ENCODE data around the gene MTCH2.
"Not testable (repeated sequence)": the region's sequence is repeated elsewhere in the genome, so short reads cannot be mapped to it uniquely, and the experiment has no call there.

The MTCH2 gene

GRCh38 chr11:47642099-47642855 is at the start of gene MTCH2:
Gene MTCH2 (minus strand): TSS chr11:47642559. CDS start chr11:47642465, 94 bp downstream.
- peak; percentile 67 to 97 (median 93) for DNase-seq

DNA sequence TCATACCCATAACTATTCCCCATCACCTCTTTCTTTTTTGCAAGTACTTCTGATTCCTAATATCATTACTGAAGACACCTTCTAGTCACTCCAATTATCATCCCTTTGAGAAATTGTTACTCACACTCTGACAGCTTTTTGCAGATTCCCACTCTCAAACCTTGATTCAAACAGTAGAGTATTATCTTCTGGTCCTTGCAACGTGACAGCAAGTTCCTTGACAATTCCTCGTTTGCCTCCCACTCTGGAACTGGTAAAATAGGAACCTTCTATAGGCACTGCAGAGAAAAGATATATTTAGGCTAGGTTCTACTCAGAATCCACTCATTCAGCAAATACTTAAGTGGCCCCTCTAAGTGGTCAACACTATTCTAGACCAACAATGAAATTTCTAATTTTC is 49.6 kb upstream of the MTCH2 start:
- no peak for DNase-seq

DNA sequence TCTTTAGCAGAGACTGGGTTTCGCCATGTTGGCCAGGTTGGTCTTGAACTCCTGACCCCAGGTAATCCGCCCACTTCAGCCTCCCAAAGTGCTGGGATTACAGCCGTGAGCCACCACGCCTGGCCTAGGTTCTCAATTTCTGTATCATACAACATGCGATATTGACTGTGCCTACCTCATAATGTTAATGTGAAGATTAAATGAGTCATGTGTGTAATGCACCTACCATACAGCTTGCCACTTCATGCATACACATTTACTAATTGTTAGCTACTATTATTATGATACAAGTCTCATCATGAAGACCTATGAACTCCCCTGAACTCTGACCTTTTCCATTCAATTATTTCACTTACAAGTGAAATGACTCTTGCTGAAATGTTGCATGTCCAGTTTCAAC is 47.1 kb upstream of the MTCH2 start:
- DNase-seq: no peak

- DNase-seq: no peak
These were observed 46.6 kb upstream of the MTCH2 start for GRCh38 chr11:47688991-47689390.

DNA sequence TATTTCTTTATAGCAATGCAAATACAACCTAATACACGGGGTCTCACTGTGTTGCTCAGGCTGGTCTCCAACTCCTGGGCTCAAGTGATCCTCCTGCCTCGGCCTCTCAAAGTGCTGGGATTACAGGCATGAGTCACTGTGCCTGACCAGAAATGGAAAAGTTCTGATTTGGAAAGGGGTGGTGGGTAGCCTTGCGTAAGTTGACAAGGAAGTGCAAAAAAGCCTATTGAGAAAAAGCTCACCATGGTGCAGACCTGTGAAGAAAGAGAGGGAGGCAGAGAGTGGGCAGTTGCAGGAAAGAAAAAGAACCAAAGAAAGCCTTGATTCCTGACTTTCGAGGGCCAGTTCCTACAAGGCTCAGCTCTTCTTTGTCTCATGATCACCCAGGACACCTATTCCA is 45.8 kb upstream of the MTCH2 start:
- DNase-seq: no peak

- not testable (repeated sequence) for DNase-seq
These were observed 44.3 kb upstream of the MTCH2 start for GRCh38 chr11:47686704-47687103.

- DNase-seq: no peak
These were observed 43.8 kb upstream of the MTCH2 start for GRCh38 chr11:47686151-47686550.

DNA sequence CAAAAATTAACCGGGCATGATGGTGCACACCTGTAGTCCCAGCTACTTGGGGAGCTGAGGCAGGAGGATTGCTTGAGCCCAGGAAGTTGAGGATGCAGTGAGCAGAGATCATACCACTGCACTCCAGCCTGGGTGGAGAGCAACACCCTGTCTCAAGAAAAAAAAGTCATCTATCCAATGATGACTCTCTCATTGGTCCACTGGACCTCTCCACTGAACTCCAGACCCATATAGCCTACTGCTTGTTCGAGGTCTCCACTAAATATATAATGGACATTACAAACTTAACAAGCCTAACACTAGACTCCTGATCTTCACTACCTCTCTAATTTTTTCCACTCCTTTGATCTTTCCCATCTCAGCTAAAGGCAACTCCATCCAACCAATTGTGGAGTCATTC is 33.5 kb upstream of the MTCH2 start:
- DNase-seq: no peak

DNA sequence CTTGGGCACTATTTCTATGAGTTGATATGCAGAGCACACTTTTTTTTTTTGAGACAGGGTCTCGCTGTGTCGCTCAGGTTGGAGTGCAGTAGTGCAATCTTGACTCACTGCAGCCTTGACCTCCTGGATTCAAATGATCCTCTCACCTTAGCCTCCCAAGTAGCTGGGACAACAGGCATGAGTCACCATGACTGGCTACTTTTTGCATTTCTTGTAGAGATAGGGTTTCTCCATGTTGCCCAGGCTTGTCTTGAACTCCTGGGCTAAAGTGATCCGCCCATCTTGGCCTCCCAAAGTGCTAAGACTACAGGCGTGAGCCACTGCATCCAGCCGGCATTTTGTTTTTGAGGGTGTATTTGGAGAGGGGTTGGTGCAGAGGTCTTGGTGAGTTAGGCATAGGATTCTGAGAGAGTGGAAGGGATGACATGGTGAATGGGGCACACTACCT is 29.9 kb upstream of the MTCH2 start:
- DNase-seq: no peak

- DNase-seq: no peak
These were observed 27.5 kb upstream of the MTCH2 start for GRCh38 chr11:47669856-47670255.

DNA sequence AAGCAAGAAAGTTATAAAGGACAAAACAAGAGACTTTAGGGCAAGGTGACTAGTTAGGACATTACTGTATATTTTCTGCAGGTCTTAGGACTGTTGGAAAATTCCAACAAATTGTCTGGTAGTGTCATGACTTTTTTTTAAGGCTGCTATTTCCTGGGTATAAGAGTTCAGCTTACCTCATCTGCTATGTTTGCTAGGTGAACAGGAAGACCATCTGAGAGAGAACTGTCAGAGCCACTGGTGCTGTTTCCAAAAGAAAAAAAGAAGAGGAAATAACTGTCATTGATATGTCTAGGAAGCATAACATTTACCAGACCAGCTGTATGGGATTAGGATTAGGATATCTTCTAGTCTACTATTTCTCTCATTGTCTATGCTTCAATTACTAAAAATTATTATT is 26.3 kb upstream of the MTCH2 start:
- DNase-seq: no peak

DNA sequence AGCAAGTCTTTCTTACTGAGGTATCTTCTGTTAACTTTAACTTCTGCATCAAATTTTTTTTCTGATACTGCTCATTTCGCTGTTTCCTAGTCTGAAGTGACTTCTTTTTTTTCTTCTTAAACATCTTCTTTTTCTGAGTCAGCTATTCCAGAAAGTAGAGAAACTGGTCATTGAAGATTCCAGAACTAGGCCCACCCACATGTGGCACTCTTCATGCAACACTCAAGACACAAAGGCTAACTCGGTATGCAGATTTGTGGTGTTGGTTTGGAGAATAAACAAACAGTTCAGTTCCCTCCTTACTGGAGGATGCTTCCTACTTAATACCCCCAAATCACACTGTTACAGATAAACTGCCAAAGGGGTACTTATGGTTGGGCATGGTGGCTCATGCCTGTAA is 25.2 kb upstream of the MTCH2 start:
- DNase-seq: no peak

DNA sequence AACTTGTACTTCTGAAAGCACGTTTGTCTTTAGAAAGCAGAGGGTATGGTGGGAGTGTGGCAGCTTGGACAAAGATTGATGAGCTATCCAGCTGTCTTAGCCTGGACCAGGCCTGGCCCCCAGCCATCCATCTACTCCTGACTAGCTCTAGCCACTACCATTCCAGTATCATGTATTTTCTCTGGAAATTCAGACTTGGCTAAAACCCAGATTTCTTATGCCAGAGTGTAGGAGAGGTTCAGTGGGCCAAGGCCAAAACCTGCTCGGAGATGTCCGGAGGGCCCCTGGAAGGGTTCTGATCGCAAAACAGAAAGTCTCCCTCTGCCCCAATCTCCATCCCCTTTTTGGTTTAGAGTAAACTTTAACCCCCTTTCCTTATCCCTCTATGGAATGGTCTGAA is 24.8 kb upstream of the MTCH2 start:
- no peak for DNase-seq

GRCh38 chr11:47664936-47665335 is 22.6 kb upstream of the MTCH2 start:
- DNase-seq: not testable (repeated sequence)

GRCh38 chr11:47661245-47661644 is 18.9 kb upstream of the MTCH2 start:
- DNase-seq: no peak

GRCh38 chr11:47659276-47659675 is 16.9 kb upstream of the MTCH2 start:
- no peak for DNase-seq

DNA sequence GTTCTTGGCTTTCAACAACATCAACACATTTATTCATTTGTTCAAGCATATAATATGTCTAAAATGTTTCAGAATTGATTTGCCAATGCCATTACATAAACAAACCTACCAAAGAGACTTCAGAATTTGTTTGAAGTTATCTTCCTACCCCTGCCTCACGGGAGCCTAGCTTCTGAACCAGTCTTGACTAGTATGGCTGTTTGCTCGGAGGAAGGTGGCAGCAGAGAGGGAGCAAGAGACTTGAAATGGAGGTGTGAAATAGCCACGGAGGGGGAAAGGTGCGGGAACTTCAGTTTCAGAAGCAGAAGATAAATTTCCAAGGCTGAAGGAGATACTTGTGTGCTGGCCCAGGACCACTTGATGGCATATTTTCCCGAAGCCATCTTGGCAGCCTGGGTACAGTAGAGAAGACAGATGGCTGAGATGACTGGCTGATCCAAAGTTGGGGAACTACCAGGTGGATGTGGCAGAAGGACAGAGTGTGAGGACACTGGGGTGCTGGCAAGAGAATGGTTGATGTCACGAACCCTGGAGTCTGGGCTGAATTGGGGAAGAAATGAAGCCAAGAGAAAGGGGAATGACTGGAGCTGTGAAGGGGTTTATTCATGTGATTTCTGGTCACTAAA is 14.0 kb upstream of the MTCH2 start:
- no peak for DNase-seq

- DNase-seq: no peak
These were observed 9.6 kb upstream of the MTCH2 start for GRCh38 chr11:47651818-47652469.

GRCh38 chr11:47649276-47649675 is 6.9 kb upstream of the MTCH2 start:
- no peak for DNase-seq

GRCh38 chr11:47646019-47646418 is 3.7 kb upstream of the MTCH2 start:
- DNase-seq: no peak

GRCh38 chr11:47645500-47645899 is 3.1 kb upstream of the MTCH2 start:
- DNase-seq: no peak

DNA sequence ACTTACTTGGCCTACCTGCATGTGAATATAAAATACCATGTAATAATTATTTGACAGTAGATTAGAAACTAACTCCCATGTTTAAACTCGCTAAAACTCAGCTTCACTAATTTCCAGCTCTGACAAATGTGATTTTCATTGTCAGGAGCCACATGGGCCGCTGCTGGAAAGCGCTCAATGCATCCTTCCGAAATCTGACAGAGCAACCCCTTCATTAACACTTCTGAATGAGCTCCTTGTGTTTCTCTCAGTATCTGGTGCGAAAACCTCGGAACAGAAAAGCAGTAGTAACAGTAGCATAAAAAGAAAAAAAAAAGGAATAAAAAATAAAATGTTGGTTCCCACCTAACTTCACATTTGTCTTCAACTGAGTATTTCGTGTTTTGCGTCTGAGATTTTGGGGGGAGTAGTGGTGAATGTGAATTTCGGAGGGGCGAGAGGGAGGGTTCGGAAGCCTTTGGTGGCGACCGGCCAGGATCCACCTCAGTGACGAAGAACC is 710 bp downstream of the MTCH2 start:
- peak in 27 of 51 donors; percentile 6 to 70 (median 25) for DNase-seq

DNA sequence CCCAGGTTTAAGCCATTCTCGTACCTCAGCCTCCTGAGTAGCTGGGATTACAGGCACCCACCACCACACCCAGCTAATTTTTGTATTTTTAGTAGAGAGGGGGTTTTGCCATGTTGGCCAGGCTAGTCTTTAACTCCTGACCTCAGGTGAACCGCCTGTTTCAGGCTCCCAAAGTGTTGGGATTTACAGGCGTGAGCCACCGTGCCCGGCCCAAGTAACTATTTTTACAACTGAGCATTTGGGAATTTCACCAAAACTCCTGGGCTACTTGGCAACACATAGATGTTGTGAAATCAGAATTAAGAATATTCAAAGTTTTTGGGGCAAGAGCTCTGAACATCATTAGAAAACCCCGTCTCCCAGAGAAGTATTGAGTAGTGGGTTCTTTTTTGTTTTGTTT is 1.9 kb downstream of the MTCH2 start:
- not testable (repeated sequence) for DNase-seq

All from hypothalamus (tissue), 51 donors.